AG04450 (cell line): Measurements from ENCODE around the gene SV2B. TPM values are rescaled to one million over a fixed set of nuclear protein-coding genes. Genes with fewer than 3 reads are reported as not detected.

Experiments used
- CTCF ChIA-PET: fragments of 300-600, 350-600 bp; formaldehyde crosslinking; extraction: SDS; loops from one replicate; lab custom pipeline; 2022; ENCODE audit warnings: antibody characterized with exemption, inconsistent platforms; lab: Charles Lee
- POLR2A ChIA-PET: fragments of 350-600 bp; formaldehyde crosslinking; extraction: SDS; loops from one replicate; lab custom pipeline; 2021; ENCODE audit warnings: antibody characterized with exemption, inconsistent platforms; lab: Yijun Ruan, JAX
- DNase-seq: peaks from one replicate; pipeline ENCODE4 v3.0.0-alpha.2; 2011; ENCODE audit warnings: low read depth, low spot score
- H3K27ac ChIP-seq: one replicate; pipeline ENCODE4 v1.5.1; 2012; ENCODE audit warnings: low read depth, low read length, control low read depth
- H3K27me3 ChIP-seq: one replicate; pipeline ENCODE4 v1.6.0; 2012; ENCODE audit warnings: low read length; ENCODE audit not compliant: control insufficient read depth, insufficient read depth
- H3K4me3 ChIP-seq: 2 replicates; pipeline ENCODE4 v1.5.1; 2011; ENCODE audit warnings: mild to moderate bottlenecking, low read depth, low read length, control low read depth
- H3K9me3 ChIP-seq: 2 replicates; pipeline ENCODE4 v1.5.1; 2012; ENCODE audit warnings: low read length; ENCODE audit not compliant: control insufficient read depth, insufficient read depth
- polyA plus RNA-seq: library from polyadenylated mRNA; depleted of rRNA; stranded (reverse); fragments of >200 nt; gene quantifications from 2 replicates; pipeline ENCODE4 v1.2.3, GENCODE V29; 2011
- TF ChIP-seq, protein P1 (sequence below): IDR thresholded peaks from 2 replicates; pipeline ENCODE4 v1.5.1; 2011; ENCODE audit warnings: low read depth, low read length, control low read depth, inconsistent platforms

The SV2B gene
- polyA plus RNA-seq, 1 experiment, result not detected

- no peaks in the 10 kb centered on the region; the same call in 1 of the 2 replicates for H3K9me3 ChIP-seq
- DNase-seq, result no peak
- ChIA-PET CTCF (no interaction called here), POLR2A (no interaction called here)
- peaks cover 8% of the 10 kb centered on the region for H3K27me3 ChIP-seq
- TF ChIP-seq, protein P1, sequence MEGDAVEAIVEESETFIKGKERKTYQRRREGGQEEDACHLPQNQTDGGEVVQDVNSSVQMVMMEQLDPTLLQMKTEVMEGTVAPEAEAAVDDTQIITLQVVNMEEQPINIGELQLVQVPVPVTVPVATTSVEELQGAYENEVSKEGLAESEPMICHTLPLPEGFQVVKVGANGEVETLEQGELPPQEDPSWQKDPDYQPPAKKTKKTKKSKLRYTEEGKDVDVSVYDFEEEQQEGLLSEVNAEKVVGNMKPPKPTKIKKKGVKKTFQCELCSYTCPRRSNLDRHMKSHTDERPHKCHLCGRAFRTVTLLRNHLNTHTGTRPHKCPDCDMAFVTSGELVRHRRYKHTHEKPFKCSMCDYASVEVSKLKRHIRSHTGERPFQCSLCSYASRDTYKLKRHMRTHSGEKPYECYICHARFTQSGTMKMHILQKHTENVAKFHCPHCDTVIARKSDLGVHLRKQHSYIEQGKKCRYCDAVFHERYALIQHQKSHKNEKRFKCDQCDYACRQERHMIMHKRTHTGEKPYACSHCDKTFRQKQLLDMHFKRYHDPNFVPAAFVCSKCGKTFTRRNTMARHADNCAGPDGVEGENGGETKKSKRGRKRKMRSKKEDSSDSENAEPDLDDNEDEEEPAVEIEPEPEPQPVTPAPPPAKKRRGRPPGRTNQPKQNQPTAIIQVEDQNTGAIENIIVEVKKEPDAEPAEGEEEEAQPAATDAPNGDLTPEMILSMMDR, result no peak
- no peak overlapping the region for H3K27ac ChIP-seq
- no peak overlapping the region for H3K4me3 ChIP-seq
These were observed 38.8 kb upstream of the SV2B start for GRCh38 chr15:91061230-91061629.

DNA sequence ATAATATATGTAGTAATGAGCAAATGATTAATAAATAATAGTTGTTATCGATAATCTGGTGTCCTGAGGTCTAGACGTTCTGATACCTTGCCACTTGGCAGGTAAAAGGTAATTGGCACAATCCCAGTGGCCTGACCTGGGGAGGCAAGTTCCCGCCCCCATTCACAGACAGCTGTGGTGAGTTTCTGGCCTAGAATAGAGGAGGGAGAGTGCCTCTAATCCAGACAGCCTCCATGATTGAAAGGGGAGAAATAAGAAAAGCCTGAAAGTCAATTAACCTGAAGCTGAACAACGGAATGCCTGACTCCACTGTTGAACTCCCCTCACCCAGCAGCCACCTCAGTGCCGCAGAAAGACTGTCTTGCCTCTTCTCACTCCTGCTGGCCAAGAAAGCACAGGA lies 38.1 kb upstream of the SV2B start:
- no peak overlapping the region for H3K27ac ChIP-seq
- H3K9me3 ChIP-seq, result no peaks in the 10 kb centered on the region; the same call in 1 of the 2 replicates
- ChIA-PET POLR2A (no interaction called here), CTCF (no interaction called here)
- TF ChIP-seq, protein P1, result no peak
- peaks cover 8% of the 10 kb centered on the region for H3K27me3 ChIP-seq
- no peak overlapping the region for H3K4me3 ChIP-seq
- no peak for DNase-seq

DNA sequence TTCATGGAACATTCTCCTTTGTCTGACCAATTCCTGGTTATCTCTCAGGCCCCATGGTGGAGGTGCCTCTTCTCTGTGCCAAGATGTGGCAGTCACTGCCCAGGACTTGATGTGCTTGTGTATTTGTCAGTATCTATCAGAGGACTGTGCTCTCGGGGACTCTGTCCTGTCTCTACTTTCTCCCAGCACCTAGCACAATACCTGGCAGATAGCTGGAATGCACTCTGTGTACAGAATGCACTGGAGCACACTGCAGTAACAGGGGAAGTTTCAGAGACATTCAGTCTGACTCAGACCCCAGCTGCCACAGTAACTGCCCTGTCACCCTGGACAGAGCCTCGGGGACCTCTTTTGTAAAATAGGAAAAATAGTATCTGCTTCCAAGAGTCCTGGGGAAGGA lies 34.6 kb upstream of the SV2B start:
- TF ChIP-seq, protein P1, result no peak
- Histone ChIP-seq H3K4me3 (no peak overlapping the region), H3K27ac (no peak overlapping the region), H3K9me3 (no peaks in the 10 kb centered on the region; the same call in 1 of the 2 replicates), H3K27me3 (no peaks in the 10 kb centered on the region)
- CTCF ChIA-PET, result no interaction called here
- POLR2A ChIA-PET, result no interaction called here
- no peak for DNase-seq

DNA sequence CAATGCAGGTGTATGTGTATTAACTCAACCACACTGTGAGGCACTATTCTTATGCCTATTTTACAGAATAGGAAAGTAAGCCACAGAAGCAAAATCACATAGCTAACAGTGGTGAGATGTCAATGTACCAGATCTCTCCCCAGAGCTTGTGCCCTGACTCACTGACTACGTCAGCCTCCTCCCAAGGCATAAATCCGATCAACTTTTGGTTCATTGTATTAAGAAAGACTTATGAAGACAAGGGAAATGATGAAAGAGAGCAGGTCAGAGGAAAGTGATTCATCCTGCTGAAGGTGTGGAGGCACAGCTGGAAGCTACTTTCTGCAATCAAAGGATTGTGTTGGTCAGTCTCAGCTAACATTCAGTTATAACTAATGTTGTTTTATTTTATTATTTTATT lies 33.0 kb upstream of the SV2B start:
- CTCF ChIA-PET, result interaction anchor here (1.4 to 1.9 kb wide), 2 partner anchors 11 to 205 kb away, joined by 5 to 7 read pairs; no protein-coding TSS in a partner anchor
- no peak for DNase-seq
- Histone ChIP-seq H3K27me3 (no peaks in the 10 kb centered on the region), H3K27ac (no peak overlapping the region), H3K9me3 (no peaks in the 10 kb centered on the region; the same call in 1 of the 2 replicates), H3K4me3 (no peak overlapping the region)
- TF ChIP-seq, protein P1, result no peak
- POLR2A ChIA-PET, result no interaction called here

DNA sequence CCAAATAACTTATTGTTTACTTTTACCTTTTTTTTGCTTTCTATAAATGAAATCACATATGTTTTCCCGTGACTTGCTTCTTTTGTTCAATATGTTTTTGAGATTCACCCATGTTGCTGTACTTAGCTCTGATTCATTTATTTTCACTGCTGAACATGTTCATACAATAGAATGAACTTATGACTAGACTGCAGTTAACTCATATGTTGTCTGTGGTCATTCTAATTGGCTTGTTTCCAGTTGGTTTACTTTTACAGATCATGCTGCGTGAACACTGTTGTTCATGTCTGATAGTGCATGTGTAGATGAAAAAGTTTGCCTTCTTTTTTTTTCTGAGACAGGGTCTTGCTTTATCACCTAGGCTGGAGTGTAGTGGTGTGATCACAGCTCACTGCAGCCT lies 31.6 kb upstream of the SV2B start:
- ChIA-PET POLR2A (no interaction called here), CTCF (interaction anchor here (1.9 kb wide), 1 partner anchor 203 kb away, joined by 5 read pairs; no protein-coding TSS in a partner anchor)
- H3K4me3 ChIP-seq, result no peak overlapping the region
- H3K9me3 ChIP-seq, result no peaks in the 10 kb centered on the region; the same call in 1 of the 2 replicates
- H3K27me3 ChIP-seq, result no peaks in the 10 kb centered on the region
- TF ChIP-seq, protein P1, result no peak
- H3K27ac ChIP-seq, result no peak overlapping the region
- no peak for DNase-seq
